Measurements from ENCODE around the gene NOP56. TPM values are rescaled to one million over a fixed set of nuclear protein-coding genes. Genes with fewer than 3 reads are reported as not detected.
"Not testable (repeated sequence)": the region's sequence is repeated elsewhere in the genome, so short reads cannot be mapped to it uniquely, and the experiment has no call there.

The NOP56 gene
- total RNA-seq, 1 experiment from 2014 or later = 350 TPM

DNA sequence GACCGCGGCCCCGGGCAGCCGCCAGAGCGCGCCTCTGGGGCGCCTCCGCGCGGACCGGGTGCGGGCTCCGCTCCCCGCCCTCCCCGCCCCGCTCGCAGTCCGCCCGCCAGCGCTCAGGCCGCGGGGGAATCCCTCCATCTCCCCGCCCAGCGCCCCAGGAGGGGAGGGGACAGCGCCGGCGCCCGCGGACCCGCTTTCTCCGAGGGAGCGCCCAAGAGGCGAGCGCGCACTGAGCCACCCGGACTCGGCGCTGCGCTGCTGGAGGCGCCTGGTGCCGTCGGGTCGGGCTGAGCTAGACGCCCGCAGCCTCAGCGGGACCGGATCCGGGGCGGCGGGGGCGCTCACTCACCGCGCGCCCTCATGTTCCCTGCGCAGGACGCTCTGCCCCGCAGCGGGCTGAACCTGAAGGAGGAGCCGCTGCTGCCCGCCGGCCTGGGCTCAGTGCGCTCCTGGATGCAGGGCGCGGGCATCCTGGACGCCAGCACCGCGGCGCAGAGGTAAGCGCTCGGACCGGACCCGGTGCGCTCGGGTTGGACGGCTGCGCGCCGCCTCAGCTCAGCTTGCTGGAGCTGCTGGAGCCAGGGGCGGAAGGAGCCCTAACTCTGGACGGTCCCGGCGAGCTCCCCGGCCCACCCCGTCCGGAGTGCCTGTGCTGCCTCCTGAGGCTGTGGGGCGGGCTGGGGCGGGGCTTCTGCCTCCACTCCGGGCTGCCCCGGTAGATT, 41.0 kb downstream of the NOP56 start:
- DNase-seq (ENCODE audit: low read depth, low spot score) = no peak
- in situ Hi-C loops (cut with HindIII; ENCODE audit: low pct_unique_long_range_greater_than_20kb, low sequenced_read_pairs) = no loop called here

DNA sequence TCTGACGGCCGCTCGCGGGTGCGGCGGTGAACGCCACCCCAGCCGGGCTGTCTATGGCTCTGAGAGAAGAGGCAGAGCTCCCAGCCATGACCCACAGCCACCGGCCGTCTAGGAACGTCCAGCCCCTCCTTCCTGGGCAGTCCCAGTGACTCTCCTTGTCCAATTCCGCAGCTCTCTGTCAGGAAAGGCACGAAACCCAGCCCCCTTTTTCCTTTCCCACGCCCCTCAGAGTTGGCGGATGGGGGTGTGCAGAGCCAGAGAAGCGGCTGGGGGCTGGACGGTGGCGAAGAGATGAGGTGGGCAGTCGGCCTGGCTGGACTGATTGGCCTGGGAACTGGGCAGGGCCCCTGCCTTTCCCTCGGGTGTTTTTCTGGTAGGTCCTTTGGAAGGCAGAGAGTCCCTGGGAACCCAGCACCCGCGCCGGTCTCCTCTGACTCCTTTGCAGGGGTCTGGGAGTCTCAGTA, 41.6 kb downstream of the NOP56 start:
- no peak for DNase-seq (ENCODE audit: low read depth, low spot score)
- in situ Hi-C loops (cut with HindIII; ENCODE audit: low pct_unique_long_range_greater_than_20kb, low sequenced_read_pairs) = no loop called here

GRCh38 chr20:2694519-2694918, 42.1 kb downstream of the NOP56 start:
- in situ Hi-C loops (cut with HindIII; ENCODE audit: low pct_unique_long_range_greater_than_20kb, low sequenced_read_pairs) = no loop called here

GRCh38 chr20:2695206-2695983, 43.0 kb downstream of the NOP56 start:
- DNase-seq (ENCODE audit: low read depth, low spot score) = no peak
- in situ Hi-C loops (cut with HindIII; ENCODE audit: low pct_unique_long_range_greater_than_20kb, low sequenced_read_pairs) = no loop called here

More at GRCh38 chr20:2694519-2694918, 42.1 kb downstream of the NOP56 start:
- DNase-seq (ENCODE audit: low read depth, low spot score) = no peak

- in situ Hi-C loops (cut with HindIII; ENCODE audit: low pct_unique_long_range_greater_than_20kb, low sequenced_read_pairs); DNase-seq (ENCODE audit: low read depth, low spot score): not testable (repeated sequence)
Observed at GRCh38 chr20:2695984-2696525, 43.6 kb downstream of the NOP56 start.

GRCh38 chr20:2696646-2697045, 44.2 kb downstream of the NOP56 start:
- in situ Hi-C loops (cut with HindIII; ENCODE audit: low pct_unique_long_range_greater_than_20kb, low sequenced_read_pairs) = no loop called here
- no peak for DNase-seq (ENCODE audit: low read depth, low spot score)

DNA sequence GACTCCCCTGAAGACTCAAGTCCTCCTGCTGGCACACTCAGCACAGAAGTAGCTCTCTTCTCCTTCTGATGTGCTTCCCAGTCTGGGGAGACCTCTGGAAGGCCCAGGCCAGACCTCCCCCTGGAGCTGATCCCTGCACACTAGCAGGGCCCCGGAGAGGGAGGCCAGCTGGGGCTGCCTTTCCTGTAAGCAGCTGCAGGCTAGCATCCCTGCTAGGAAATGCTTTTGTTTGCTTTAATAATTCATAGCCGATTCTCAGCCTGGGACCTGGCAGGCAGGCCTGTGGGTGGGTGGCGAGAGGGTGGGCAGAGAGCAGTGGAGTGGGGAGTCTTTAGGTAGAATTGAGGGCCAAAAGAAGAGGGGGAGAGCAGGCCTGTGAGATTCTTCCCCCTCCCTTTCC, 45.3 kb downstream of the NOP56 start:
- in situ Hi-C loops (cut with HindIII; ENCODE audit: low pct_unique_long_range_greater_than_20kb, low sequenced_read_pairs) = no loop called here
- no peak for DNase-seq (ENCODE audit: low read depth, low spot score)

DNA sequence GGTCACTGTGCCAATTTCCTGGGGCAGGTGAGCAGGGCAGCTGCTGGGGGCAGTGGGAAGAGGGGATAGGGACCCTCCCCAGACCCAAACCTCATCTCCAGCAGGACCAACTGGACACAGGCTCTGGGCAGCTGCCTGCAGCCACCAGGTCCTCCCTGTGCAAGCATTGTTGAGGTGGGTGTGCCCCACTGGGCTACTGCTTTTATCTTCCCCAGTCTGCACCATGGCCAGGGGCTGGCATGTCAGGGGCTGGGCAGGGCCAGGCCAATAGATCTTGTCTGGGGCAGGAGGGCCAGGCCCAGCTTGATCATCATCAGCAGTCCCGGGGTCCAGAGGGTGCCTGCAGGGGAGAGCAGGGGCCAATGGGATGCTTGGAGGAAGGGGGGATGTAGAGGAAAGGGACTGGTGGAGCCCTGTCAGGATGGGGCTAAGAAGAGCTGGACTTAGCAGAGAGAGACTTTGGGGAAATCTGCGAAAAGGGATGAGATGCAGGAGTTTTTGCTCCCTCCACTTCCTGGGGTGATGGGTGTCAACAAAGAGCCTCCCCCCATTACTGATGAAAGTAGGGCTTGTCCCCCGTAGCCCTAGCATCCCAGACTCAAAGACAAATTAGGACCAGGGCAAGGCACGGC, 45.9 kb downstream of the NOP56 start:
- DNase-seq (ENCODE audit: low read depth, low spot score) = no peak
- in situ Hi-C loops (cut with HindIII; ENCODE audit: low pct_unique_long_range_greater_than_20kb, low sequenced_read_pairs) = no loop called here

- in situ Hi-C loops (cut with HindIII; ENCODE audit: low pct_unique_long_range_greater_than_20kb, low sequenced_read_pairs) = no loop called here
- DNase-seq (ENCODE audit: low read depth, low spot score) = no peak
Observed at GRCh38 chr20:2698912-2699311, 46.5 kb downstream of the NOP56 start.

DNA sequence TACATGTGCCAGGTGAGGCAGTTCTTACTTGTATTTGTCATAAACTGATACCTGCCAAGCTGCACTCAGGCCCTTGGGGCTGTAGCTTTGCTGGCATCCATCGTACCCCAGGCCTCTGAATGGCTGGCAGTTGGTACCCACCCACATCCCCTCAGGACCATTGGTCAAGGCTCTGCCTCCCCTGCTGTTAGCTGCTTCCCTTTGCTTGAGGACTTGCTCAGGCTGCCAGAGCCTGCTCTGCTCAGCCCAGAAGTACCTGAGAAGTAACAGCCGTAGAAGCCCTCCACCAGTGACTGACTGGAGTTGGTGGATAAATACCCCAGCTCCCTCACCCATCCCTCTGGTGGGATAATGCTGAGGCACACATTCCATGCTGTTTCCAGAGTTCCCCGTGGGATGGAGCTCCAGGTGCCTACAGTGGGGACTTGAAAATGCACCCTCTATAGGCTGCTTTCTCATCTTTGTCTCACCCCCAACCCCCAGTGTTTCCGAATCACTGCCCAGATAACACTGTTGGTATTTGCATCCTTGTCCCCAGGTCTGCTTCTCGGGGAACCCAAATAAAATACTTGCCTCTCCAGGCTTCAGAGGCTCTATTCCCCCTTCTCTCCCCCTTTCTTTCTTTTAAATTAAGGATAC, 47.5 kb downstream of the NOP56 start:
- in situ Hi-C loops (cut with HindIII; ENCODE audit: low pct_unique_long_range_greater_than_20kb, low sequenced_read_pairs) = no loop called here

GRCh38 chr20:2700913-2701620, 48.6 kb downstream of the NOP56 start:
- no peak for DNase-seq (ENCODE audit: low read depth, low spot score)
- in situ Hi-C loops (cut with HindIII; ENCODE audit: low pct_unique_long_range_greater_than_20kb, low sequenced_read_pairs) = no loop called here

More for the DNA sequence above, 47.5 kb downstream of the NOP56 start:
- DNase-seq (ENCODE audit: low read depth, low spot score) = no peak

- DNase-seq (ENCODE audit: low read depth, low spot score) = no peak
Observed at GRCh38 chr20:2701671-2702081, 49.2 kb downstream of the NOP56 start.

DNA sequence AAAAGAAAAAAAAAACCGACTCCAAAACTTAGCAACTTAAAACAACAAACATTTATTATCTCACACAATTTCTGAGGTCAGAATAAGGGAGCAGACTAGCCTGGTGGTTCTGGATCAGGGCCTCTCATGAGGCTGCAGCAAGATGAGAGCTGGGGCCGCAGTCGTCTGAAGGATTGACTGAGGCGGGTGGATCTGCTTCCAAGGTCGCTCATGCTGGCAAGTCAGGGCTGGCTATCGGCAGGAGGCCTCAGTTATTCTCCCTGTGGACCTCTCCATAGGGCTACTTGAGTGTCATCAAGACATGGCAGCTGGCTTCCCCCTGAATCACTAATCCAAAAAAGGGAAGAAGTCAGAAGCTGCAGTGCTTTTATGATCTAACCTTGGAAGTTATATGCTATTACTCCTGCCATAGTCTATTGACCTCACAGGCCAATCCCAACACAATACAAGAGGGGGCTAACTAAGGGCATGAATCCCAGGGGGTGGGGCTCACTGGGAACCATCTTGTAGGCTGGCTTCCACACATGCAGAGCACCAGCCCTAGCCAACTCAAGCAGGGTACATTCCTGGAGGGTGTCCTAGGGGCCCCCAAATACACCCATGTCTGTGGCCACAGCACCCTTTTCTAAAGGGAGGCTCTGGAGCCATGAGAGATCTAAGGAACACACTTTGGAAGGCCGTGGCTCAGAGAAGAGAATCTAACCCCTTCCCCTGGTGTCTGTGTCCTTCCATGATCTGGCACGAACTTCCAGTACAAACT, 51.5 kb downstream of the NOP56 start:
- in situ Hi-C loops (cut with HindIII; ENCODE audit: low pct_unique_long_range_greater_than_20kb, low sequenced_read_pairs) = no loop called here
- no peak for DNase-seq (ENCODE audit: low read depth, low spot score)

More at GRCh38 chr20:2701671-2702081, 49.2 kb downstream of the NOP56 start:
- in situ Hi-C loops (cut with HindIII; ENCODE audit: low pct_unique_long_range_greater_than_20kb, low sequenced_read_pairs) = no loop called here

DNA sequence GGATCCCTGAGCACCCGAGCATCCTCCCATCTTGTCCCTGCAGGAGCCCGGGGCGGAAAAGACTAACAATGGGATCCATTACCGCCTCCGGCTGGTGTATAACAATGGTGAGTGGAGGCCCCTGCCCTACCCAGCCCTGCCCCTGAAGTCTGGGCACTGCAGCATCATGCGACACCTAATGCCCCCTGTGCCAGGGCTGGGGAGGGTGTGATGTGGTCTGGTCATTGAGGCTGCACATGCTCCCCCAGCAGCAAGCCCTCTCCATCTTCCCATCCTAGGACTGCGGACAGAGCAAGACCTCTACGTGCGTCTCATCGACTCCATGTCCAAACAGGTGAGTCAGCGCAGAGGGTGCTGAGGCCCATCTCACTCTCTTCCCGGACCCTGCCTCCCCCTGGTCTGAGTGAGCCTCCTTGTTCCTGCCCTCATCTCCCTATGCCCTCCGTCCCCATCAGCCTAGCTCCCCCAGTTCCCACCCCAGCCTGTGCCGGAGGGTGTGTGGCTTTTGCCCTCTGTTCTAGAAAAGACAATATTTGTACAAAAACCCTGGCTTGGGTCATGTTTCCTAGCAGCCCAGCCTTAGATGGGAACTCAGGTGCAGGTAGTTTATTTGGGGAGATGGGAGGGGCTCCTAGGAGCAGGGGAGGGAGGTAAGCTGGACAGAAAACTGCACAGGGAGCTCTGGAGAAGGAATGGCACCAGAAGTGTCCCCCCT, 53.7 kb downstream of the NOP56 start:
- DNase-seq (ENCODE audit: low read depth, low spot score) = no peak
- in situ Hi-C loops (cut with HindIII; ENCODE audit: low pct_unique_long_range_greater_than_20kb, low sequenced_read_pairs) = no loop called here

GRCh38 chr20:2706688-2707352, 54.4 kb downstream of the NOP56 start:
- in situ Hi-C loops (cut with HindIII; ENCODE audit: low pct_unique_long_range_greater_than_20kb, low sequenced_read_pairs) = no loop called here
- DNase-seq (ENCODE audit: low read depth, low spot score) = no peak
